DMS79 treated with DMSO at 0.1 percent for 48 hours (cell line): ENCODE measurements around the gene PHACTR1.
A peak's percentile ranks its signal among the peaks of the same experiment; 100 is the strongest.

Experiments used
- DNase-seq: peaks from one replicate; lab custom pipeline; 2025; lab: John Stamatoyannopoulos, UW

Gene PHACTR1

GRCh38 chr6:13032566-13032965, 316.0 kb downstream of the PHACTR1 start:
- no peak for DNase-seq

DNA sequence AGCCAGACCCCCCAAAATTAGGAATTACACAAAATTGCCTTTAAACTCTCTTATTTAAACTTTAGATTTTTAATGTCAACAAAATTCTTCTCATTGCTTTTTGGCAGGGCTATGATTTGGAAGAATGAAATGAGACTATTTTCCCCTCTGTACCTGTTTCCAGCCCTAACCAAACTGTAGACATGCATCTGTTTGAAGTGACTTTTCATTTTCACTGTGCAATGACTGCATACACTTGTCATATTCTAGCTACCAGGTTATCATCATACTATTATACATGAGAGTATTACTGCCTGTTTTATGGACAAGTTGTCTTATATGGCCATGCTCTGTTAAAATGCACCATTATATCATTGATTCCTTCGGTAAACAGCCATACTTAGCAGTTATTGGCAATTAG, 316.6 kb downstream of the PHACTR1 start:
- DNase-seq, result no peak

DNA sequence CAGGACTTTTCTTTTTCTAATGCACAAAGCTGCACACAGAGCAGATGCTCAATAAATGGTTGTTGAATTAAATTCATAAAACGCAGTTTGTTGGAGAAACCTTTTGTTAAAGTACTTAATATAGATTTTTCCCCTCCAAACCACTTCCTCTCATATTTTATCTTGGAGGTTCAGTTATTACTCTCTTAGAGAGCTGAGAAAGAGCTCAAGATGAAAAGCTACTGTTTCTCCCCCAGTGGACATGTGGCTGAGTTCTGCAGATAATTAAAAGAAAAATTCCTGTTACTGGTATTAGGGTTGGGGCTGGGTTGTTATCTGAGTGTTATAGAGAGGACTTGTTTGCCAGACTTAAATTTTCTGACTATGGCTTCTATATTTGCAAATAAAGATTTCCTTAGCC, 317.7 kb downstream of the PHACTR1 start:
- DNase-seq, result no peak

GRCh38 chr6:13035606-13036005, 319.0 kb downstream of the PHACTR1 start:
- DNase-seq, result no peak

DNA sequence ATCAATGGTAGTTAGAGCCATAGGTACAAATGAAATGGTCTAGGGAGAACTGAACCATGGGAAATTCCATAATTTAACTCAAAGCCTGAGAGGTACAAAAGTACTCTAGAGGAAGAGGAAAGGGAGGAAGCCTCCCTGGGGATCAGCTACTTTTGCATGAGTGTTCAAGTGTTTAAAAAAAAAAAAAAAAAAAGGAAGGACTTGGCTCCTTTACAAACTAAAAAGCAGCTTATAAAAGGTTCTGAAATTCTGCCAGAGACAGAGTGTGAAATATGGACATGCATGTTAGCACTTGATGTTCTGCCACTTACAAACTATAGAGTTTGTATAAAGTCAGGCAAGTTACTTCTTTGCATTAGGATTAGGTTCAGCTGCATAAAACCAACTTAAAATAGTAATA, 321.7 kb downstream of the PHACTR1 start:
- peak; percentile 57 for DNase-seq

- peak; percentile 56 for DNase-seq
Observed at GRCh38 chr6:13038741-13039190, 322.2 kb downstream of the PHACTR1 start.

- DNase-seq, result no peak
Observed at GRCh38 chr6:13044390-13044789, 327.8 kb downstream of the PHACTR1 start.

GRCh38 chr6:13044896-13045295, 328.3 kb downstream of the PHACTR1 start:
- DNase-seq, result no peak

DNA sequence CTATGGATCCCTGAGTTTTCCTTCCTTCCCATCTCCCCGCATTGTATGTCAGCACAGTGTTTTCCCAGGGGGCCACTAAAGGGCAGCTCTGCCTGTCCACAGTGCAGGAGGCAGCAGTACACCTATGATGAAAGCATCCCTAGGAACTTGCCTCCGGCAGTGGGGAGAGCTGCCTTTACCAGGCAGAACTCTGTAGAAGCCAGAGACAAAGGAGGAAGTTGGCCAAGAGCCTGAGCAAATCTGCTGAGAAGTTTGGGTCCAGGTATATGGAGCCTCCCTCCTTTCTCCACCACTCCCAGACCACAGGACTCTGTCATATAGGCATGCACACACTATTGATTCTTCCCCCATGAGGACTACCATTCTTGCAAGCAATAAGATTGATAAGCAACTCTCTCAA, 329.1 kb downstream of the PHACTR1 start:
- no peak for DNase-seq

GRCh38 chr6:13046084-13046483, 329.5 kb downstream of the PHACTR1 start:
- DNase-seq, result no peak

DNA sequence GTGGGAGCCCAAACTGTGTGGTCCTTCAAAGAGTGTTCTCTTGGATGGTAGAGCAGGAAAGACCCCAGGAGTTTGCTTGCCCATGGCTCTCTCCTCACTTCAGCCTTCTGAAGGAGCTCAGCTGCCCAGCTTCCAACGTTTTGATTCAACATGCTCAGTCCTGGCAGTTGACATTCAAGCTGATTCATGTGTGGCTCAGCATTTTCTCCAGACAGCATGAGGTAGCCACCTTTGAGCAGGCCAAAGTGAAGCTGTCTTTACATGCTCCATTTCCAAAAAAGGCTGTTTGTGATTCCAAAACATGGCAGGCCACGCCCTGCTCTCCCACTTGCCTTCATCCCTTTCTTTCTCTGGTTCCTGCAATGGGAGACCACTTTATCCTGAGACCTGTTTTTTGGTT, 331.5 kb downstream of the PHACTR1 start:
- DNase-seq, result no peak

DNA sequence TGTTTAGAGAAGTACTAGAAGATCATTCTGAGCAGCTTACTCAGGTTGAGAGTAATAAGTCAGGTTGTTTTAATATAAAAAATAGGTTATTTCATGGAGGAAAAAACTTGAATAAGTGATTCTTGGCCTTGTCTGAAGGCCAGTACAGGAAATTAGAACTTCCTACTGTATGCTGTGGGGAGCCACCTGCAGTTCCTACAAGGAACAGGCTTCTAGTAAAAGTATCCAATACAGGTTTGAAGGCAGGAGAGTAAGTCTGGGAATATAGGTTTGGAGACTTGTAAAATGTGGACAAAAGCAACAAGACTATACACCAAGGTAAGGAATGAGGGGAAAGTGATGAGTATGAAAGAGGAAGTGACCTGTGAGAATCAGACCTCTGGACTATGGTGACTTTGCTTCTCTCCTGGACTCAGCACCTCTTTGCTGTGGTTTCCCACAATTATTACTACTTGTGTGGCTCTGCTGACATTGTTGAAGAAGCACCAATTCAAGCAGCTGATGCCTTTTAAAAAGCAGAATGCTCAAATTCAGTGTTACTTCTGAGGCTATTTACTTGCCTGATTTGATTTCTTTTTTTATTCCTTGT, 333.2 kb downstream of the PHACTR1 start:
- DNase-seq, result no peak

GRCh38 chr6:13053006-13053461, 336.5 kb downstream of the PHACTR1 start:
- no peak for DNase-seq

- DNase-seq, result no peak
Observed at GRCh38 chr6:13058051-13058450, 341.5 kb downstream of the PHACTR1 start.

- DNase-seq, result no peak
Observed at GRCh38 chr6:13059026-13059425, 342.5 kb downstream of the PHACTR1 start.

DNA sequence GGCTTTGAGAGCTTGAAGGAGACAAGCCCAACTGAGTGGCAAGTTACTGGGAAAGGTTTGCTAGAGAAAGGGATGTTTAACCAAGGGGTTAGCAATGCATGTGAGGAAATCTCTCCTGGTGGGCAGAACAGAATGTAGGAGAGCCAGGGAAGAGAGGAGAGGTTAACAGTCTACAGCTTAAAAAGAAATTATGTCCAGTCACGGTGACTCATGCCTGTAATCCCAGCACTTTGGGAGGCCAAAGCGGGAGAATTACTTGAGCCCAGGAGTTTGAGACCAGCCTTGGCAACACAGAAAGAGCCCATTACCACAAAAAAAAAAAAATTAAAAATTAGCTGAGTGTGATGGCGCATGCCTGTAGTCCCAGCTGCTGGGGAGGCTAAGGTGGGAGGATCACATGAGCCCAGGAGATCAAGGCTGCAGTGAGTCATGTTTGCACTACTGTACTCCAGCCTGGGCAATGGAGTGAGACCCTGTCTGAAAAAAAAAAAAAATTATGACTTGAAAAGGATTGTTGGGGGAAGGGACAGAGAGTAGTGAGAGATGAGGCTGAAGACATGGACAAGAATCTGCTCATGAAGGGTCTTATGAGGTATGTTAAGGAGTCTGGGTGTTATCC, 346.8 kb downstream of the PHACTR1 start:
- no peak for DNase-seq

- DNase-seq, result no peak
Observed at GRCh38 chr6:13065581-13065980, 349.0 kb downstream of the PHACTR1 start.

DNA sequence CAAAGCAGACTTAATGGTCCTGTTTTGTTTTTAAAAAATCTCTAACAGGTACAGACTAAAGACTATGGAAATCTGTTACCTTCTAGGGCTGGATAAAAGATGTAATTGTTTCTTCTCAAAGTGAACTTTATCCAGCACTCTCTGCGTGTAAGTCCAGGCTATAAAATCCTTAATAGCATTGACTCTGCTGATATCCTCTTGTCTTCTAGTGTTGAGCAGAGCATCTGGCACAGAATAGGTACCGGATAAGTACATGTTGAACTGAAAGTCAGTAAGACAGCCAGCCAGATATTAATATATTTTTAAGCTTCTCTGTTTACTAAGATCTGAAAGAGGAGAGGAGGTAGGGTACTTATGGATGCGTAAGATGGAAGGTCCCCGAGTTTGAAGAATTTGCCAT, 349.5 kb downstream of the PHACTR1 start:
- DNase-seq, result no peak

DNA sequence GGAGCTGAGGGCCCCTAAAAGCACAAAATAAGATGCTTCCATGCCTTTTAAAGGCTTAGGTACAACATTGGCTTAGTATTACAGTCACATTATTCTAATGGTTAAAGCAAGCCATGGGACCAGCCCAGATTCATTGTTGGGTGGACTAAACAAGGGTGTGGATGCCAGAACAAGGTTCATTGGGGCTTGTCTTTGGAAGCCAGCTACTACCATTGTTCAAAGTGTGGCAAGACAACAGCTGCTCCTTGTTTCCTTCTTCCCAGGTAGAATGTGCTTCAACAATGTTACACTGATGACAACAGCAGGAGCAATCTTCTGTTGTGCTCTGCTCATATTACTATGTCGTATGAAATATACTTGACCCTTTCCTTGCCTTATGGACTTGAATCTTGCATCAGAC, 350.3 kb downstream of the PHACTR1 start:
- no peak for DNase-seq

- DNase-seq, result no peak
Observed at GRCh38 chr6:13068586-13069210, 352.1 kb downstream of the PHACTR1 start.

- no peak for DNase-seq
Observed at GRCh38 chr6:13071550-13072345, 355.2 kb downstream of the PHACTR1 start.

GRCh38 chr6:13072686-13073347, 356.2 kb downstream of the PHACTR1 start:
- DNase-seq, result no peak
